22Rv1 (cell line): ENCODE measurements around the gene ARHGAP33.

Experiments used
- H3K27ac ChIP-seq: fragments of 450-650 bp; 2 replicates; pipeline ENCODE4 v1.5.1; 2017
- ZFX ChIP-seq: fragments of 450-650 bp; IDR thresholded peaks from 2 replicates; pipeline ENCODE4 v1.6.1; 2017; ENCODE audit warnings: antibody characterized with exemption, borderline replicate concordance
- TF ChIP-seq, protein P1 (sequence below): fragments of 450-650 bp; IDR thresholded peaks from 2 replicates; pipeline ENCODE4 v1.5.1; 2017; ENCODE audit warnings: mild to moderate bottlenecking

The ARHGAP33 gene

GRCh38 chr19:35740423-35741202, 34.8 kb upstream of the ARHGAP33 start:
- no peak for TF ChIP-seq ZFX
- TF ChIP-seq, protein P1, sequence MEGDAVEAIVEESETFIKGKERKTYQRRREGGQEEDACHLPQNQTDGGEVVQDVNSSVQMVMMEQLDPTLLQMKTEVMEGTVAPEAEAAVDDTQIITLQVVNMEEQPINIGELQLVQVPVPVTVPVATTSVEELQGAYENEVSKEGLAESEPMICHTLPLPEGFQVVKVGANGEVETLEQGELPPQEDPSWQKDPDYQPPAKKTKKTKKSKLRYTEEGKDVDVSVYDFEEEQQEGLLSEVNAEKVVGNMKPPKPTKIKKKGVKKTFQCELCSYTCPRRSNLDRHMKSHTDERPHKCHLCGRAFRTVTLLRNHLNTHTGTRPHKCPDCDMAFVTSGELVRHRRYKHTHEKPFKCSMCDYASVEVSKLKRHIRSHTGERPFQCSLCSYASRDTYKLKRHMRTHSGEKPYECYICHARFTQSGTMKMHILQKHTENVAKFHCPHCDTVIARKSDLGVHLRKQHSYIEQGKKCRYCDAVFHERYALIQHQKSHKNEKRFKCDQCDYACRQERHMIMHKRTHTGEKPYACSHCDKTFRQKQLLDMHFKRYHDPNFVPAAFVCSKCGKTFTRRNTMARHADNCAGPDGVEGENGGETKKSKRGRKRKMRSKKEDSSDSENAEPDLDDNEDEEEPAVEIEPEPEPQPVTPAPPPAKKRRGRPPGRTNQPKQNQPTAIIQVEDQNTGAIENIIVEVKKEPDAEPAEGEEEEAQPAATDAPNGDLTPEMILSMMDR, result peak; percentile 48
- peak overlapping the region; percentile 90 for H3K27ac ChIP-seq

- H3K27ac ChIP-seq, result peak overlapping the region; percentile 90
Observed at GRCh38 chr19:35741203-35741515, 34.2 kb upstream of the ARHGAP33 start.

DNA sequence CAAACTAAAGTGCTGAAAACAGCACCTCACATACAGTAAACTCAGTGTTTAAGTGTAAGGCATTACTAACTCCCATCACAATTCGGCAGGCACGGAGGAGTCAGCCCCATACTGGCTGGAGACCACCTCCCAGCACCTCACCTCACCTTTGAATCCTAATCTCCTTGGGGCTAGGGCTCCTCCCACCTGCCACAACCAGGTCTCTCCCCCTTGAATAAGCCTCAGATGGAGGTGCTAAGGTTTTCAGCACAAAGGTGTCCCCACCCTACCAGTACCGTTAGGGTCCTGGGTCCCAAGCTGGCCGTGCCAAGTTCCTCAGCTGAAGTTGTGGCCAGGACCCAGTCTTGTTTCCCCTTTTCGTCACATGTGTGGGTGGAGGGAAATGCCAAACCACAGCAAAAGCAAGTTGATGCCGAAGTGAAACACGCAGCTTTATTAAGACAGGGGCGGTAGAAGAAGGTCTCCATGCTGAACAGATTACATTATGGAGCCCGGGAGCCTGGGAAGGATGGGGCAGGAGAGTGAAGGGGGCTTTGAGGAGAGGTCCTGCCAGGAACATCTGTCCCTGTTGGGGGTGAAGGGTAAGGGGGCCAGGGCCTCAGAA, 33.1 kb upstream of the ARHGAP33 start, which contains the start of gene IGFLR1:
Gene IGFLR1 (minus strand): TSS at position 332 of the 604 bp plus-strand sequence. CDS start 1,272 bp downstream, outside the sequence.
- TF ChIP-seq, protein P1, result no peak
- TF ChIP-seq ZFX, result no peak
- peak within 1 kb of the TSS; percentile 90 for H3K27ac ChIP-seq

More at GRCh38 chr19:35741203-35741515, 34.2 kb upstream of the ARHGAP33 start:
- TF ChIP-seq ZFX, result no peak
- TF ChIP-seq, protein P1, result peak; percentile 19; the same call in 1 of the 2 replicates

DNA sequence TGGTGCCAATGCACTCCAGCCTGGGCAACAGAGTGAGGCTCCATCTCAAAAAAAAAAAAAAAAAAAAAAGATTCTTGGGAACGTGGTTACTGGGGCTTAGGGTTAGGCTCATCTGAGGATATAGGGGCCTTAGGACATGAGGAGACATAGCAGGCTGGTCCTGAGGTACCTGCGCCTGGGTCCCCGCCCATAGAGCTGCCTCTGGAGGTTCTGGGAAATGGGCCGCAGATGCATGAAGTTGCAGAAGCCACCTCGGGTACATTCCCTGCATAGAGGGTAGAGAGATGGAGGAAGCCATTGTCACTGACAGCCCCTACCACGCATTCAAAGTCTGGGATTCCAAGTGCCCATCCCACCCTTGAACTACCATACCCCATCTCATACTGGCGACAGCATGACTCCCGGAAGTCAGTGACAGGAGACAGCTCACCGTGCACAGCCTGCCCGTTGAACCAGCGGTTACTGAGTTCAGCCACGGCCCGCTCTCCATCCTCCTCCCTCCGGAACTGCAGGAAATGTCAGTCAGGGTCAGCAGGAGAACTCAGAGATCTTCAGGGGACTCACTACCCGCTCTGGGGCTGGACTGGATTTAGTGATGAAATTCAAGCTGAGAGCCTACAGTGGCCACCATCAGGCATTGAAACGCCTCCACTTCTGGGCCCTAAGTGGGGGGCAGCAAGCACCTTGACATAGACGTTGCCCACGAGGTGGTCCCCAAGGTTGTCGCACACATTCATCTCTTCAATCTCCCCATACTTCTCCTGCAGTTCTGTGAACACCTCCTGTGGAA, 31.5 kb upstream of the ARHGAP33 start:
- H3K27ac ChIP-seq, result peak overlapping the region; percentile 98
- TF ChIP-seq ZFX, result no peak
- TF ChIP-seq, protein P1, result no peak

- peak overlapping the region; percentile 98 for H3K27ac ChIP-seq
- TF ChIP-seq, protein P1, result peak; percentile 56
- TF ChIP-seq ZFX, result no peak
Observed at GRCh38 chr19:35744430-35745327, 30.7 kb upstream of the ARHGAP33 start.

- TF ChIP-seq ZFX, result no peak
- peak within 1 kb of the TSS; percentile 98 for H3K27ac ChIP-seq
Observed at GRCh38 chr19:35745328-35746086, 29.9 kb upstream of the ARHGAP33 start, which contains the start of the genes PSENEN and U2AF1L4. Gene PSENEN, plus strand, starts transcription at chr19:35745651. Its CDS starts 280 bp downstream, at chr19:35745931. Gene U2AF1L4, minus strand, starts transcription at chr19:35745418. Its CDS starts 27 bp downstream, at chr19:35745391.
